Kidney (tissue), 14 donors: ENCODE measurements around the gene MAPKAP1. TPM values are rescaled to one million over a fixed set of nuclear protein-coding genes. Genes with fewer than 3 reads are reported as not detected.
"Not testable (repeated sequence)": the region's sequence is repeated elsewhere in the genome, so short reads cannot be mapped to it uniquely, and the experiment has no call there.

Experiments
- DNase-seq, 5 donors: peaks; one replicate each; pipeline ENCODE4 v3.0.0-alpha.2; 2013 to 2020
- FAIRE-seq: peaks from 2 replicates; lab custom pipeline; 2012; peaks lifted over from hg19 to GRCh38; lab: Jason Lieb, UNC
- H3K27ac ChIP-seq, 2 donors: one replicate each; pipeline ENCODE4 v1.7.0; 2013; ENCODE audit warnings: low read depth in 2 of 2, low read length in 2 of 2, inconsistent platforms in 1 of 2
- H3K27me3 ChIP-seq: one replicate; pipeline ENCODE4 v1.7.1; 2013; ENCODE audit warnings: low read length, inconsistent platforms; ENCODE audit not compliant: control insufficient read depth, insufficient read depth
- H3K36me3 ChIP-seq, 3 donors: one replicate each; pipeline versions ENCODE4 v1.7.0 to v1.7.1; 2013; ENCODE audit warnings: low read length in 3 of 3, control low read depth in 1 of 3, inconsistent platforms in 1 of 3; ENCODE audit not compliant: insufficient read depth in 3 of 3, control insufficient read depth in 2 of 3
- H3K4me1 ChIP-seq, 3 donors: one replicate each; pipeline versions ENCODE4 v1.7.0 to v1.7.1; 2013; ENCODE audit warnings: low read length in 3 of 3, inconsistent platforms in 1 of 3, low read depth in 1 of 3; ENCODE audit not compliant: control insufficient read depth in 2 of 3, insufficient read depth in 2 of 3
- H3K4me3 ChIP-seq, 3 donors: one replicate each; pipeline versions ENCODE4 v1.7.0 to v1.8.1; 2013; ENCODE audit warnings: low read length in 3 of 3, control low read depth in 1 of 3, inconsistent platforms in 1 of 3
- H3K9ac ChIP-seq, 3 donors: one replicate each; pipeline versions ENCODE4 v1.7.0 to v1.7.1; 2013; ENCODE audit warnings: low read length in 3 of 3, control low read depth in 1 of 3, inconsistent platforms in 1 of 3
- H3K9me3 ChIP-seq, 3 donors: one replicate each; pipeline versions ENCODE4 v1.7.0 to v1.7.1; 2013; ENCODE audit warnings: low read length in 3 of 3, control low read depth in 1 of 3, inconsistent platforms in 1 of 3; ENCODE audit not compliant: control insufficient read depth in 2 of 3, insufficient read depth in 1 of 3
- intact Hi-C: fragments of 100-400 bp; cut with DNase I; formaldehyde crosslinking; loops from one replicate; pipeline ENCODE4 v1.11.1; 2022
- polyA plus RNA-seq: library from polyadenylated mRNA; stranded (reverse); fragments of 350-450 nt; fragmentation: Illumina TruSeq; extraction: RNeasy Lipid Tissue Mini Kit (QIAGEN cat#74804); gene quantifications from one replicate; pipeline ENCODE4 v1.2.3, GENCODE V29; 2014; ENCODE audit warnings: low read depth, low replicate concordance; ENCODE audit not compliant: insufficient read depth
- total RNA-seq: library from RNA; stranded (reverse); fragmentation: NEBNext Ultra II Directional; extraction: Animal tissue kit (Norgen Biotek cat#: 25700); gene quantifications from one replicate; pipeline ENCODE4 v1.2.1, GENCODE V29; 2021
- TF ChIP-seq, protein P1 (sequence below): IDR thresholded peaks from 3 replicates; pipeline ENCODE4 v1.5.1; 2012; ENCODE audit warnings: mild to moderate bottlenecking, moderate library complexity, borderline replicate concordance; ENCODE audit not compliant: insufficient read depth; ENCODE audit errors: extremely low read depth
- donor health status: control.
- donor health status: control.
- donor health status: control.
- donor health status: control.
- donor health status: control.
- donor health status: DM: yes; HTN: yes; CAD: no.
- donor health status: Normal renal cell carcinoma (clear cell type).

MAPKAP1 gene
- total and polyA plus RNA-seq, 2 donors from 2014 or later = 70.5 to 99.4 TPM

DNA sequence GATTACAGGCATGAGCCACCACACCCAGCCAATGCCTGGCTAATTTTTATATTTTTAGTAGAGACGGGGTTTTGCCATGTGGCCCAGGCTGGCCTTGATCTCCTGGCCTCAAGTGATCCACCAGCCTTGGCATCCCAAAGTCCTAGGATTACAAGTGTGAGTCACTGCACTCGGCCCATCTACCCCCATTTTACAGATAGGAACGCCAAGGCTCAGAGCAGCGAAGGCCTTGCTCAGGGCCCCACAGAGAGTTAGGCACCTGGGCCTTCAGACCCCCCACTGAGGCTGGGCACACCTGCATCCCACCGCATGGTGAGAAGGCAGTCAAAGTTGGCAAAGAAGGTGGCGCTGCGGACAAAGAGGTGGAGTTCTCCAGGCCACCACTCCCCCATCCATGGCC is 302.3 kb downstream of the MAPKAP1 start:
- intact Hi-C loops = loop anchor here (10.0 kb wide), 1 partner anchor 820 kb away; no protein-coding TSS in a partner anchor
- FAIRE-seq = no peak

GRCh38 chr9:125400725-125401716 is 306.0 kb downstream of the MAPKAP1 start:
- H3K27me3 ChIP-seq = no peaks in the 10 kb centered on the region
- no peak overlapping the region for H3K4me3 ChIP-seq
- TF ChIP-seq, protein P1, sequence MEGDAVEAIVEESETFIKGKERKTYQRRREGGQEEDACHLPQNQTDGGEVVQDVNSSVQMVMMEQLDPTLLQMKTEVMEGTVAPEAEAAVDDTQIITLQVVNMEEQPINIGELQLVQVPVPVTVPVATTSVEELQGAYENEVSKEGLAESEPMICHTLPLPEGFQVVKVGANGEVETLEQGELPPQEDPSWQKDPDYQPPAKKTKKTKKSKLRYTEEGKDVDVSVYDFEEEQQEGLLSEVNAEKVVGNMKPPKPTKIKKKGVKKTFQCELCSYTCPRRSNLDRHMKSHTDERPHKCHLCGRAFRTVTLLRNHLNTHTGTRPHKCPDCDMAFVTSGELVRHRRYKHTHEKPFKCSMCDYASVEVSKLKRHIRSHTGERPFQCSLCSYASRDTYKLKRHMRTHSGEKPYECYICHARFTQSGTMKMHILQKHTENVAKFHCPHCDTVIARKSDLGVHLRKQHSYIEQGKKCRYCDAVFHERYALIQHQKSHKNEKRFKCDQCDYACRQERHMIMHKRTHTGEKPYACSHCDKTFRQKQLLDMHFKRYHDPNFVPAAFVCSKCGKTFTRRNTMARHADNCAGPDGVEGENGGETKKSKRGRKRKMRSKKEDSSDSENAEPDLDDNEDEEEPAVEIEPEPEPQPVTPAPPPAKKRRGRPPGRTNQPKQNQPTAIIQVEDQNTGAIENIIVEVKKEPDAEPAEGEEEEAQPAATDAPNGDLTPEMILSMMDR = no peak
- H3K36me3 ChIP-seq = no peaks in the 10 kb centered on the region
- H3K9me3 ChIP-seq = no peaks in the 10 kb centered on the region
- no peak for DNase-seq
- no peak overlapping the region for H3K9ac ChIP-seq
- no peak overlapping the region for H3K27ac ChIP-seq
- no peak for FAIRE-seq
- no peaks in the 10 kb centered on the region for H3K4me1 ChIP-seq
- intact Hi-C loops = loop anchor here (10.0 kb wide), 1 partner anchor 824 kb away; no protein-coding TSS in a partner anchor

More for the DNA sequence above, 302.3 kb downstream of the MAPKAP1 start:
- Histone ChIP-seq H3K27ac (no peak overlapping the region), H3K4me3 (no peak overlapping the region), H3K9ac (no peak overlapping the region), H3K4me1 (peaks cover 0 to 6% (median 0%) of the 10 kb centered on the region in 3 donors), H3K27me3 (no peaks in the 10 kb centered on the region), H3K36me3 (no peaks in the 10 kb centered on the region), H3K9me3 (no peaks in the 10 kb centered on the region)
- DNase-seq = no peak
- TF ChIP-seq, protein P1 = no peak

GRCh38 chr9:125400232-125400631 is 306.8 kb downstream of the MAPKAP1 start:
- not testable (repeated sequence) for H3K9ac ChIP-seq, H3K27ac ChIP-seq, H3K27me3 ChIP-seq, H3K4me3 ChIP-seq, H3K36me3 ChIP-seq, H3K4me1 ChIP-seq, DNase-seq, H3K9me3 ChIP-seq, FAIRE-seq
- intact Hi-C loops = loop anchor here (10.0 kb wide), 1 partner anchor 825 kb away; no protein-coding TSS in a partner anchor

GRCh38 chr9:125399666-125400065 is 307.3 kb downstream of the MAPKAP1 start:
- Histone ChIP-seq H3K9me3 (no peaks in the 10 kb centered on the region), H3K27me3 (no peaks in the 10 kb centered on the region), H3K4me1 (no peaks in the 10 kb centered on the region), H3K36me3 (no peaks in the 10 kb centered on the region), H3K4me3 (no peak overlapping the region), H3K27ac (no peak overlapping the region), H3K9ac (no peak overlapping the region)
- intact Hi-C loops = loop anchor here (10.0 kb wide), 1 partner anchor 825 kb away; no protein-coding TSS in a partner anchor
- DNase-seq (no peak), FAIRE-seq (no peak)
- TF ChIP-seq, protein P1 = no peak
